Natural killer cell (primary cell): ENCODE measurements around the gene SMAD4. TPM values are rescaled to one million over a fixed set of nuclear protein-coding genes. Genes with fewer than 3 reads are reported as not detected.

Experiments used
- ATAC-seq, 3 donors: fragments of 150-1000 bp in 2 of 3; fragments of 200-7000 bp in 1 of 3; cut with Tn5 transposase; 1 replicate in 1 of 3; 2 replicates in 2 of 3; pipeline ENCODE4 v1.10.0; 2021; ENCODE audit warnings: mild to moderate bottlenecking in 2 of 3, moderate library complexity in 2 of 3
- DNase-seq, 2 donors: peaks; one replicate each; pipeline versions ENCODE4 v3.0.0 to v3.0.0-alpha.2; 2013 to 2021; ENCODE audit warnings: mixed read lengths in 1 of 2
- H3K27ac ChIP-seq: one replicate; pipeline ENCODE4 v1.5.1; 2013; ENCODE audit warnings: mild to moderate bottlenecking, low read length
- H3K27me3 ChIP-seq: one replicate; pipeline ENCODE4 v1.6.1; 2013; ENCODE audit warnings: low read length; ENCODE audit not compliant: control insufficient read depth, insufficient read depth
- H3K36me3 ChIP-seq: one replicate; pipeline ENCODE4 v1.6.1; 2013; ENCODE audit warnings: low read length; ENCODE audit not compliant: control insufficient read depth, insufficient read depth
- H3K4me1 ChIP-seq: one replicate; pipeline ENCODE4 v1.6.1; 2013; ENCODE audit warnings: low read length; ENCODE audit not compliant: control insufficient read depth, insufficient read depth
- H3K4me3 ChIP-seq: one replicate; pipeline ENCODE4 v1.5.1; 2013; ENCODE audit warnings: low read length
- H3K9me3 ChIP-seq: one replicate; pipeline ENCODE4 v1.6.1; 2013; ENCODE audit warnings: low read length; ENCODE audit not compliant: control insufficient read depth, insufficient read depth
- H3K27ac Mint-ChIP-seq, 2 donors: one replicate each; pipeline ENCODE4 v1.8.0; 2022; ENCODE audit warnings: mild to moderate bottlenecking in 2 of 2, mixed read lengths in 2 of 2, moderate library complexity in 1 of 2
- H3K27me3 Mint-ChIP-seq, 2 donors: one replicate each; pipeline ENCODE4 v1.8.0; 2022; ENCODE audit warnings: low read depth in 2 of 2, mixed read lengths in 2 of 2
- H3K36me3 Mint-ChIP-seq: one replicate; pipeline ENCODE4 v1.8.0; 2022; ENCODE audit warnings: mixed read lengths
- H3K4me1 Mint-ChIP-seq, 2 donors: one replicate each; pipeline ENCODE4 v1.8.0; 2022; ENCODE audit warnings: mixed read lengths in 2 of 2
- H3K4me3 Mint-ChIP-seq: one replicate; pipeline ENCODE4 v1.8.0; 2022; ENCODE audit warnings: mild to moderate bottlenecking, moderate library complexity, mixed read lengths
- H3K9me3 Mint-ChIP-seq, 2 donors: one replicate each; pipeline ENCODE4 v1.8.0; 2022; ENCODE audit warnings: mixed read lengths in 2 of 2
- WGBS: methylation state at CpG from one replicate; pipeline ENCODE4 v1.1.7; 2013; ENCODE audit warnings: missing lambda C conversion rate; ENCODE audit not compliant: insufficient coverage; 5-methylcytosine and 5-hydroxymethylcytosine counted together
- intact Hi-C: fragments of 100-400 bp; cut with micrococcal nuclease; formaldehyde crosslinking; loops from one replicate; pipeline ENCODE4 v1.14.2; 2022
- total RNA-seq, 4 donors: library from RNA; stranded (reverse); fragments of 120-200 nt in 1 of 4; gene quantifications; one replicate each; pipeline versions ENCODE4 v1.2.3 to v1.2.4, GENCODE V29; 2013 to 2022
- TF ChIP-seq, protein P1 (sequence below): fragments of 200-600 bp; IDR thresholded peaks from one replicate; pipeline ENCODE4 v1.8.0; 2022; ENCODE audit warnings: antibody characterized with exemption

SMAD4 gene
- total RNA-seq, 3 donors from 2014 or later (not counting 1 experiment from before 2014, with no cell fraction given), result 63.4 to 92.7 (median 73.8) TPM

- H3K27ac Mint-ChIP-seq, result no peak overlapping the region
- 85% methylated on average over 5 of the region's 5 CpGs for WGBS
- DNase-seq, result no peak
- peaks cover 0 to 4% of the 10 kb centered on the region in 2 donors for H3K27me3 Mint-ChIP-seq
- TF ChIP-seq, protein P1, sequence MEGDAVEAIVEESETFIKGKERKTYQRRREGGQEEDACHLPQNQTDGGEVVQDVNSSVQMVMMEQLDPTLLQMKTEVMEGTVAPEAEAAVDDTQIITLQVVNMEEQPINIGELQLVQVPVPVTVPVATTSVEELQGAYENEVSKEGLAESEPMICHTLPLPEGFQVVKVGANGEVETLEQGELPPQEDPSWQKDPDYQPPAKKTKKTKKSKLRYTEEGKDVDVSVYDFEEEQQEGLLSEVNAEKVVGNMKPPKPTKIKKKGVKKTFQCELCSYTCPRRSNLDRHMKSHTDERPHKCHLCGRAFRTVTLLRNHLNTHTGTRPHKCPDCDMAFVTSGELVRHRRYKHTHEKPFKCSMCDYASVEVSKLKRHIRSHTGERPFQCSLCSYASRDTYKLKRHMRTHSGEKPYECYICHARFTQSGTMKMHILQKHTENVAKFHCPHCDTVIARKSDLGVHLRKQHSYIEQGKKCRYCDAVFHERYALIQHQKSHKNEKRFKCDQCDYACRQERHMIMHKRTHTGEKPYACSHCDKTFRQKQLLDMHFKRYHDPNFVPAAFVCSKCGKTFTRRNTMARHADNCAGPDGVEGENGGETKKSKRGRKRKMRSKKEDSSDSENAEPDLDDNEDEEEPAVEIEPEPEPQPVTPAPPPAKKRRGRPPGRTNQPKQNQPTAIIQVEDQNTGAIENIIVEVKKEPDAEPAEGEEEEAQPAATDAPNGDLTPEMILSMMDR, result no peak
- ATAC-seq, result no peak
- no peaks in the 10 kb centered on the region for H3K36me3 Mint-ChIP-seq
- no peaks in the 10 kb centered on the region for H3K9me3 ChIP-seq
- no peak overlapping the region for H3K4me3 Mint-ChIP-seq
- H3K27ac ChIP-seq, result no peak overlapping the region
- intact Hi-C loops, result no loop called here
- no peaks in the 10 kb centered on the region for H3K4me1 ChIP-seq
- H3K36me3 ChIP-seq, result no peaks in the 10 kb centered on the region
- H3K9me3 Mint-ChIP-seq, result no peaks in the 10 kb centered on the region
- no peaks in the 10 kb centered on the region for H3K27me3 ChIP-seq
- H3K4me3 ChIP-seq, result no peak overlapping the region
- H3K4me1 Mint-ChIP-seq, result peaks cover 0 to 4% of the 10 kb centered on the region in 2 donors
Measured at GRCh38 chr18:51098082-51098481, 68.1 kb downstream of the SMAD4 start.

DNA sequence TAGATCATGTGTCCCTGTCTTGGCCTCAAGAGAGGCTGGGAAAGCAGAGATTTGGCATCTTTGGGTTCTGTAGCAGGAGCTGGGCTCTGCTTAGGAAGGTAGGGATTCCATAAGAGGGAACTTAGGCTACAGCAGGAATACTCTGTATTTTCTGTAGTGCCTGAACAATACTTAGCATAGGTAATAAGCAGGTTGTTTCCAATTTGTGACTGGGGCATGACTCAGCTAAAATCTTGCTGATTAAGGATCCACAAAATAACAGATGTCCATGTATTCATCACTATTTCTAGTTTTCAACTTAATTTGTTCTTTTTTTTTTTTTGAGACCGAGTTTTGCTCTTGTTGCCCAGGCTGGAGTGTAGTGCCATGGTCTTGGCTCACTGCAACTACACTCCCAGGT lies 68.5 kb downstream of the SMAD4 start:
- Mint-ChIP-seq H3K27me3 (peaks cover 0 to 4% of the 10 kb centered on the region in 2 donors), H3K27ac (no peak overlapping the region), H3K9me3 (no peaks in the 10 kb centered on the region), H3K4me1 (peaks cover 0 to 4% of the 10 kb centered on the region in 2 donors), H3K4me3 (no peak overlapping the region), H3K36me3 (no peaks in the 10 kb centered on the region)
- 90% methylated on average over 1 of the region's 1 CpG for WGBS
- Histone ChIP-seq H3K27ac (no peak overlapping the region), H3K4me3 (no peak overlapping the region), H3K27me3 (no peaks in the 10 kb centered on the region), H3K9me3 (no peaks in the 10 kb centered on the region), H3K36me3 (no peaks in the 10 kb centered on the region), H3K4me1 (no peaks in the 10 kb centered on the region)
- DNase-seq (no peak), ATAC-seq (no peak)
- intact Hi-C loops, result no loop called here
- TF ChIP-seq, protein P1, result no peak

DNA sequence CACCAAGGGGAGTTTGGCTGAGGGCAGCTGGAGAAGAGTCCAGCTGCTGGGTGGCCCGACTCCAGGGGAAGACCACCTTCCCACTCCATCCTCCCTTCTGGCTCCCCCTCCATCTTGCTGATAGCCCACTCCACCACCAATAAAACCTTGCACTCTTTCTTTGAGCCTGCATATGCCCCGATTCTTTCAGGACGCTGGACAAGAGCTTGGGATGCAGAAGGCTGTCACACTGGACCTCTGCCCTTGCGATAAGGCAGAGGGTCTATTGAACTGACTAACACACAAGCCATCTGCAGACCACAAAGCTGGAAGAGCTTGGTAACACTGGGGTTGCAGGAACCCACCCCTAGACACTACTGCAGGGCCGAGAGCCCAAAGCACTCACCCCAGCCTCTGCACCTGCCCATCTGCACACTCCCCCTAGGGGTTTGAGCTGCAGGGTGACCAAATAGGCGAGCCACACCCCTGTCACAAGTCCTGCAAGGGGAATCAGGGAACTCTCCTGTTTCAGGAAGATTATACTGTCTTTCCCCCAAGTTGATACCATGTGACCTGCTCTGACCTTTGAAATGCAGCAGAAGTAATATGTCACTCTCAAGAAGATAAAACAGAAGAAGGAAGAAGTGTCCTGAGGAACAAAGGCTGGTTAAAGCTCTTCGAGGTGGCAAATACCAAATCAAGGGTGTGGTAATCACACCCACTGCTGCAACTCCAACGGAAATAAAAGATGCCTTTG lies 70.5 kb downstream of the SMAD4 start:
- DNase-seq (no peak), ATAC-seq (no peak)
- Histone ChIP-seq H3K27ac (no peak overlapping the region), H3K36me3 (no peaks in the 10 kb centered on the region), H3K4me3 (no peak overlapping the region), H3K4me1 (no peaks in the 10 kb centered on the region), H3K9me3 (no peaks in the 10 kb centered on the region), H3K27me3 (no peaks in the 10 kb centered on the region)
- H3K36me3 Mint-ChIP-seq, result no peaks in the 10 kb centered on the region
- no peak overlapping the region for H3K4me3 Mint-ChIP-seq
- H3K27ac Mint-ChIP-seq, result no peak overlapping the region
- WGBS, result 81% methylated on average over 8 of the region's 8 CpGs
- H3K4me1 Mint-ChIP-seq, result peaks cover 0 to 4% of the 10 kb centered on the region in 2 donors
- TF ChIP-seq, protein P1, result no peak
- intact Hi-C loops, result loop anchor here (10.0 kb wide), 1 partner anchor 1194 kb away; no protein-coding TSS in a partner anchor
- peaks cover 0 to 4% of the 10 kb centered on the region in 2 donors for H3K27me3 Mint-ChIP-seq
- H3K9me3 Mint-ChIP-seq, result no peaks in the 10 kb centered on the region
